Myocyte (in vitro differentiated cells): Measurements from ENCODE around the gene PRXL2C. TPM values are rescaled to one million over a fixed set of nuclear protein-coding genes. Genes with fewer than 3 reads are reported as not detected.
"Not testable (repeated sequence)": the region's sequence is repeated elsewhere in the genome, so short reads cannot be mapped to it uniquely, and the experiment has no call there.

ENCODE experiments used
- DNase-seq: peaks from one replicate; pipeline ENCODE4 v3.0.0-alpha.2; 2012; ENCODE audit warnings: low read depth
- polyA plus RNA-seq: library from polyadenylated mRNA; unstranded; fragments of >200 nt; gene quantifications from one replicate; pipeline ENCODE4 v1.2.1, GENCODE V29; 2012; ENCODE audit warnings: missing spikeins
- total RNA-seq: library from RNA; depleted of rRNA; stranded (reverse); fragments of >200 nt; gene quantifications from 2 replicates; pipeline ENCODE4 v1.2.3, GENCODE V29; 2014

Gene PRXL2C
- 23.3 and 25.8 TPM in 2 replicates for total RNA-seq
- polyA plus RNA-seq: 8.9 TPM

DNA sequence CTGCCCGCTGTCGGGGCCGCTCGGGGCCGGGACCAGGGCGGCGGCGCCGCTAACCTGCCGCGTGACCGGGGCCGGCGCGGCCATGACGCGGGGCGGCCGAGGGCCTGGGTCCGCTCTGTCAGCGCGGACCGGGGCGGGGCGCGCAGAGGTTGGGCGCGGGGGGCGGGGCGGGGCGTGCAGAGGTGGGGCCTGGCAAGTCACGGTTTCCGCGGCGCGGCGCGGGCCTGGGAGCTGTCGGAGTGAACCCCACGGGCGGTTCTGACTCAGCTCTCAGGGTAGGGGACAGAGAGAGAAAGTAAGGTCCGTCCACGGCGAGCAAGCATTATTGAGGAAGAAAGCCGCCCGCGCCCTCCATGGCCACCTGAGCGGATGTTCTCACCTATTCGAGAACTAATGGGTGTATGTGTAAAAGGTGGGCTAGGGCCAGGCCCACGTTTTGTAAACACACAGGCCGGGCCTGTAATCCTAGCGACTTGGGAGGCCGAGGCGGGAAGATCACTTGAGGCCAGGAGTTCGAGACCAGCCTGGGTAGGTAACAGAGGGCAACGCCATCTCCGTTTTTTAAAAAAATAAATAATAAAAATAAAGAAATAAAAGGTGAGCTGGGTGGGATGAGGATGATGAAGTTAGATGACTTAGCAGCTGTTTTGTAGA is at the start of gene PRXL2C:
PRXL2C (minus strand) TSS at position 120 of the 654 bp plus-strand sequence; CDS start at position 84, 36 bp downstream.
- peak; percentile 76 for DNase-seq

DNA sequence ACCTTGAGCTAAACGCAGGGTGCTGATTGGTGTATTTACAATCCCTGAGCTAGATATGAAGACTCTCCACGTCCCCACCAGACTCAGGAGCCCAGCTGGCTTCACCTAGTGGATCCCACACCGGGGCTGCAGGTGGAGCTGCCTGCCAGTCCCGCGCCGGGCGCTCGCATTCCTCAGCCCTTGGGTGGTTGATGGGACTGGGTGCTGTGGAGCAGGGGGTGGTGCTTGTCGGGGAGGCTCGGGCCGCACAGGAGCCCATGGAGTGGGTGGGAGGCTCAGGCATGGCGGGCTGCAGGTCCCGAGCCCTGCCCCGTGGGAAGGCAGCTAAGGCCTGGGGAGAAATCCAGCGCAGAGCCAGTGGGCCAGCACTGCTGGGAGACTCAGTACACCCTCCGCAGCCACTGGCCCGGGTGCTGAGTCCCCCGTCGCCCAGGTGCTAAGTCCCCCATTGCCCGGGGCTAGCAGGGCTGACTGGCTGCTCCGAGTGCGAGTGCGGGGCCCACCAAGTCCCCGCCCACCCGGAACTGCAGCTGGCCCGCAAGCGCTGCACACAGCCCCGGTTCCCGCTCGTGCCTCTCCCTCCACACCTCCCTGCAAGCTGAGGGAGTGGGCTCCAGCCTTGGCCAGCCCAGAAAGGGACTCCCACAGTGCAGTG is 45.7 kb upstream of the PRXL2C start:
- not testable (repeated sequence) for DNase-seq

GRCh38 chr9:96691326-96691725 is 36.2 kb upstream of the PRXL2C start:
- DNase-seq: no peak

DNA sequence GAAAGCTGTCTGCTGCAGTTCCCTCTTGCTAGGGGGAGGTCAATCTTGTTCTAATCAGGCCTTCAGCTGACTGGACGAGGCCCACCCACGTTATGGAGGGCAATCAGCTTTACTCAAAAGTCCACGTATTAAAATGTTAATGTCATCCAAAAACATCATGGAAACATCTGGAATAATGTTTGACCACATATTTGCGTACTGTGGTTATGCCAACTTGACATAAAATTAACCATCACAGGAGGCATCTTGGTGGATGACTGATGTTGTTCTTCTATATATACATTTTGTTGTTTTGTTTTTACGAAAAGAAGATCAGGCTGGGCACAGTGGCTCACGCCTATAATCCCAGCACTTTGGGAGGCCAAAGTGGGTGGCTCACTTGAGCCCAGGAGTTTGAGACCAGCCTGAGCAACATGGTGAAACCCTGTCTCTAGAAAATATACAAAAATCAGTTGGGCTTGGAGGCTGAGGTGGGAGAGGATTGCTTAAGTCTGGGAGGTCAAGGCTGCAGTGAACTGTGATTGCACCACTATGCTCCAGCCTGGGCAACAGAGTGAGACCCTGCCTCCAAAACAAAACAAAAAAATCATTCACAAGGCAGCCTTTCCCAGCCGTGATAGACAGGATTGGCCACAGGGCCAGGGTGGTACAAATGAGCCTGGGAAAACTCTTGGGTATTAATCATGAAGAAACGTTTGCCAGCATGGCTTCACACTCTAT is 33.8 kb upstream of the PRXL2C start:
- no peak for DNase-seq

GRCh38 chr9:96688187-96688586 is 33.1 kb upstream of the PRXL2C start:
- DNase-seq: no peak

- no peak for DNase-seq
Measured at GRCh38 chr9:96686638-96687335, 31.7 kb upstream of the PRXL2C start.

- no peak for DNase-seq
Measured at GRCh38 chr9:96680812-96681499, 25.8 kb upstream of the PRXL2C start.

- DNase-seq: peak; percentile 44
Measured at GRCh38 chr9:96674906-96675538, 19.9 kb upstream of the PRXL2C start.

DNA sequence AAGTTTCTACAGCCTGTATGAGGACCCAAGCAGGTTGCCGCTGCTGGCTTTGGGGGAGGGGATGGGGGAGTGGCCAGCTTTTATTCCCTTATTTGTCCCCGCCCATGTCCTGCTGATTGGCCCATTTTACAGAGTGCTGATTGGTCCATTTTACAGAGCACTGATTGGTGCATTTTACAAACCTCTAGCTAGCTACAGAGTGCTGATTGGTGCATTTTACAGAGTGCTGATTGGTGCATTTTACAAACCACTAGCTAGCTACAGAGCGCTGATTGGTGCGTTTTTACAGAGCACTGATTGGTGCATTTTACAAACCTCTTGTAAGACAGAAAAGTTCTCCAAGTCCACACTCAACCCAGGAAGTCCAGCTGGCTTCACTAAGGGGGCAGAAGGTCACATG is 18.7 kb upstream of the PRXL2C start:
- DNase-seq: not testable (repeated sequence)

- no peak for DNase-seq
Measured at GRCh38 chr9:96668868-96669534, 13.9 kb upstream of the PRXL2C start.

DNA sequence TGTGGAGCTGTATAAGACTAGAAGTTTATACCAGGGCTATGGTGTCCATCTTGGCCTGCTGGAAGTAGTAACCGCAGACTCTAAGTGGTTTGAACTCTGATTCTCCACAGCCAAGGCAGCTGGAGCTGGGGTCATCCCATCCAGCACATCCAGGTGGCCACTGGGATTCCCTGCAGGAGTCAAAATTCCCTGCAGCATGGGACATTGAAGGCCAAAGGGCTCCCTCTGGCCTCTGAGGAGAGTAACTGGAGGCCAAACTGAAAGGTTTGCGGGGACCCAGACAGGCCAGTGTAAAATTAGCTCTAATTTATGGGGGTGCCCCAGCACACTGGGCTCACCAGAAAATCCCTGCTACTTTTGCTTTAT is 12.2 kb upstream of the PRXL2C start:
- DNase-seq: peak; percentile 26

- peak; percentile 70 for DNase-seq
Measured at GRCh38 chr9:96666653-96667362, 11.7 kb upstream of the PRXL2C start.

GRCh38 chr9:96665789-96666188 is 10.7 kb upstream of the PRXL2C start:
- DNase-seq: no peak

GRCh38 chr9:96663506-96664120 is 8.5 kb upstream of the PRXL2C start:
- DNase-seq: no peak

DNA sequence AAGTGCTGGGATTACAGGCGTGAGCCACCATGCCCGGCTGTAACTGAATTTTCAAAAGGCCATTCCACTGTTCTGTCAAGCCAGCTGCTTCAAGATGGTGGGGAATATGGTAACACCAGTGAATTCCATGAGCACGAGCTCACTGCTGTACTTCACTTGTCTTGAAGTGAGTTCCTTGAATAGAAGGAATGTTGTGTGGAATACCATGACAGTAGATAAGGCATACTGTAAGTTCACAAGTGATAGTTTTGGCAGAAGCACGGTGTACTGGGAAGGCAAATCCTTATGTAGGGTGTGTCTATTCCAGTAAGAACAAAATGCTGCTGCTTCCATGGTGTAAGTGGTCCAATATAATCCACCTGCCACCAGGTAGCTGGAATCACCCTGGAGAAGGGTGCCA is 6.6 kb upstream of the PRXL2C start:
- DNase-seq: peak; percentile 69

GRCh38 chr9:96660692-96661248 is 5.7 kb upstream of the PRXL2C start:
- no peak for DNase-seq

DNA sequence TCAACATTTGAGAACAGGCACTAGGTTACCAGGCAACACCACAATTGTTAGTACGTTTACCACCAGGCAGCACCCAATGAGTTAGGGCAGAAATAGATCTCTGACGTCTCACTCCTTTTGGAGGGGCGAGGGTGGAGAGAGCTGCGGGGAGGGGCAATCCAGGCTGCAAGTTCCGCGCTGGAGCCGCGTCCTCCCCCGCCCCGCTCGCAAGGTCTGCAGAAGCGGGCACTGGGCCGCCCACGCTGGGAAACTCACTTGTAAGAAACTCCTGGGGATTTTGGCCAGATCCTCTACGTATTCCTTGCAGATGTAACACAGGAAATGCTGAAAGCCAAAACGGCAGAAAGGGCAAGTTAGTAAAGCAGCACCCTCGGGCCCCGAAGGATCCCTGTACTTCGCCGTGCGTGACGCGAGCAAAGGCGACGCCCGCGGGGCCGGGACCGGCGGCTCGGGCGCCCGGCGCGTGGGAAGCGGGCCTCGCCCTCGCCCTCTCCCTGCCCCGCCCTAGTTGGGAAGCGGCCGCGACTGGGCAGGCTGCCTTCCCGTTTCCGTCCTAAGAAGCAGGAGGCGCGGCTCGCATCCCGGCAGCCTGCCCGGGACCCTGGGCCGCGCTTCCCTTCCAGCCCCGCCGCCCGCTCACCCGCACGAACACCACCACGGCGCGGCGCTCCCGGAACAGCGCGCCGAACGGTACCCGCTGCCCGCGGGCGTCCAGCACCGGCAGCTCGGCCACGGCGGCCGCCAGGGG is 493 bp downstream of the PRXL2C start:
- DNase-seq: peak; percentile 95

DNA sequence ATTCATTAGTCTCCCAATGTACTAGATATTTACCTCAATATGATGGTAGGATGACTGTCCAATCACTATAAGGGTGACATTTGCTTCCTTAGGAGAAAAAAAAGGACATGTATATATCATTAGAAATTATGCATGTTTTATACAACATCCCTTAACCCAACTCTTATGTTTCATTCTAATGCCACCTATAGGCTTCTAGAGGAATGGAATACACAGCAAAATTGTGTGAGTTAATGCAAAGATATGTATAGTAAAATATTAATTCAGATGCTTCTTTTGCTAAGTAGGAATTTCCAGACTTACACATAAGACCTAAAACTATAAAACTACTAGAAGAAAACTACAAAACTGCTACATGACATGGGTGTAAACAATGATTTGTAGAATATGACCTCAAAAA is 3.5 kb downstream of the PRXL2C start:
- no peak for DNase-seq
